K562 (cell line): ENCODE data around the gene SCPEP1. TPM values are rescaled to one million over a fixed set of nuclear protein-coding genes. Genes with fewer than 3 reads are reported as not detected.
A peak's percentile ranks its signal among the peaks of the same experiment; 100 is the strongest.

Source experiments
- JUN ChIP-seq, 2 experiments: sonication (generic) in 1 of 2; formaldehyde crosslinking in 1 of 2; IDR thresholded peaks; 2 replicates each; pipeline versions ENCODE4 v1.6.1 to v1.8.0; 2012 to 2022; ENCODE audit warnings: borderline replicate concordance in 2 of 2, mild to moderate bottlenecking in 2 of 2, improper control_type of control experiment in 1 of 2, low read depth in 1 of 2, low read length in 1 of 2, missing genetic modification reagents in 1 of 2
- MCM7 ChIP-seq, 2 experiments: fragments of 450-650 bp; IDR thresholded peaks; 2 replicates each; pipeline ENCODE4 v1.6.1; 2016 to 2018
- NR4A1 ChIP-seq, 2 experiments: fragments of 250-450 bp in 1 of 2; fragments of 450-650 bp in 1 of 2; sonication (Bioruptor Pico) in 1 of 2; IDR thresholded peaks; 2 replicates each; pipeline versions ENCODE4 v1.4.0 to v1.6.1; 2016 to 2020; ENCODE audit warnings: mild to moderate bottlenecking in 2 of 2, missing compliant biosample characterization in 1 of 2, missing genetic modification characterization in 1 of 2, moderate library complexity in 1 of 2
- PHTF2 ChIP-seq: fragments of 250-450 bp; sonication (Bioruptor Pico); IDR thresholded peaks from 2 replicates; pipeline ENCODE4 v1.5.0; 2021; ENCODE audit warnings: mild to moderate bottlenecking
- RBFOX2 ChIP-seq: fragments of 200-400 bp; formaldehyde crosslinking; IDR thresholded peaks from 2 replicates; pipeline ENCODE4 v1.6.1; 2017; ENCODE audit warnings: low read depth, mild to moderate bottlenecking, low read length, moderate library complexity
- ZNF609 ChIP-seq: sonication (generic); formaldehyde crosslinking; IDR thresholded peaks from 2 replicates; pipeline ENCODE4 v1.8.1; 2023; ENCODE audit warnings: missing genetic modification reagents, mild to moderate bottlenecking, borderline replicate concordance
- ZNF644 ChIP-seq: fragments of 200-800 bp; sonication (Bioruptor generic); IDR thresholded peaks from 2 replicates; pipeline ENCODE4 v1.6.1; 2016; ENCODE audit warnings: low read depth, missing genetic modification characterization, missing compliant biosample characterization
- polyA plus RNA-seq, 8 experiments: library from polyadenylated mRNA; depleted of rRNA in 4 of 8; stranded (reverse) in 5 of 8; unstranded in 3 of 8; fragments of >200 nt; fragmentation: Nextera tagmentation in 2 of 8; fragmentation: Illumina TruSeq in 1 of 8; extraction: Ambion mirVana in 2 of 8; extraction: Trizol in 1 of 8; gene quantifications; 2 replicates each; pipeline versions ENCODE4 v1.2.1 to v1.2.3, GENCODE V29; 2011 to 2014; ENCODE audit warnings: inconsistent platforms in 1 of 8, missing spikeins in 1 of 8
- total RNA-seq, 7 experiments: library from RNA; depleted of rRNA in 6 of 7; stranded (reverse); fragments of >200 nt in 6 of 7; fragmentation: Illumina TruSeq in 2 of 7; extraction: Trizol in 2 of 7; gene quantifications; 2 replicates each; pipeline versions ENCODE4 v1.2.1 to v1.2.3, GENCODE V29; 2011 to 2021; ENCODE audit warnings: low replicate concordance in 1 of 7

SCPEP1 gene
- total and polyA plus RNA-seq, 9 of the 15 experiments (the other 6 are each of a cell fraction or from before 2014, with no cell fraction given) = 5.1 to 14.8 (median 7.2) TPM

- TF ChIP-seq ZNF609 (CRISPR knock-in tag) (no peak; the same call in 1 of the 2 replicates), PHTF2 (CRISPR knock-in tag) (no peak), ZNF644 (tag) (0 out of 2 replicates have a peak, but pooled peaks have one; percentile 10), MCM7 (IDR thresholded peaks at IDR 0.05) (0 out of 4 replicates have a peak, but pooled peaks of 1 of the 2 experiments have one; percentile 16), RBFOX2 (peak; percentile 39; the same call in 1 of the 2 replicates), NR4A1 (CRISPR knock-in tag; IDR thresholded peaks at IDR 0.05) (no peak), NR4A1 (tag; IDR thresholded peaks at IDR 0.05) (peak; percentile 84), JUN (IDR thresholded peaks at IDR 0.05; ENCODE audit: borderline replicate concordance, low read depth, low read length) (0 out of 2 replicates have a peak, but pooled peaks have one; percentile 10), JUN (CRISPR knock-in tag; IDR thresholded peaks at IDR 0.05; ENCODE audit: borderline replicate concordance) (no peak; the same call in 1 of the 2 replicates)
Observed at GRCh38 chr17:56985371-56986162, 7.6 kb downstream of the SCPEP1 start (continued).
